ENCODE data around the gene THSD4.

THSD4 gene

GRCh38 chr15:71345186-71345585 is 229.9 kb downstream of the THSD4 start:
- no peak overlapping the region for H3K4me3 ChIP-seq (replicated peaks; ENCODE audit: low read depth, low read length)
- TF ChIP-seq CTCF (IDR thresholded peaks at IDR 0.05; ENCODE audit: low read length, missing control alignments) = no peak
- no peak for DNase-seq (ENCODE audit: low read depth)

- DNase-seq (ENCODE audit: low read depth) = no peak
- TF ChIP-seq CTCF (IDR thresholded peaks at IDR 0.05; ENCODE audit: low read length, missing control alignments) = no peak
- H3K4me3 ChIP-seq (replicated peaks; ENCODE audit: low read depth, low read length) = no peak overlapping the region
These were observed 231.2 kb downstream of the THSD4 start for GRCh38 chr15:71346464-71346863.

GRCh38 chr15:71348597-71348996 is 233.3 kb downstream of the THSD4 start:
- H3K4me3 ChIP-seq (replicated peaks; ENCODE audit: low read depth, low read length) = no peak overlapping the region
- TF ChIP-seq CTCF (IDR thresholded peaks at IDR 0.05; ENCODE audit: low read length, missing control alignments) = no peak
- no peak for DNase-seq (ENCODE audit: low read depth)

- TF ChIP-seq CTCF (IDR thresholded peaks at IDR 0.05; ENCODE audit: low read length, missing control alignments) = no peak
- no peak for DNase-seq (ENCODE audit: low read depth)
- no peak overlapping the region for H3K4me3 ChIP-seq (replicated peaks; ENCODE audit: low read depth, low read length)
These were observed 234.1 kb downstream of the THSD4 start for GRCh38 chr15:71349336-71349735.

- TF ChIP-seq CTCF (IDR thresholded peaks at IDR 0.05; ENCODE audit: low read length, missing control alignments) = no peak
- H3K4me3 ChIP-seq (replicated peaks; ENCODE audit: low read depth, low read length) = no peak overlapping the region
- DNase-seq (ENCODE audit: low read depth) = no peak
These were observed 234.7 kb downstream of the THSD4 start for GRCh38 chr15:71349736-71350526.

- no peak overlapping the region for H3K4me3 ChIP-seq (replicated peaks; ENCODE audit: low read depth, low read length)
- TF ChIP-seq CTCF (IDR thresholded peaks at IDR 0.05; ENCODE audit: low read length, missing control alignments) = no peak
- no peak for DNase-seq (ENCODE audit: low read depth)
These were observed 235.5 kb downstream of the THSD4 start for GRCh38 chr15:71350622-71351378.

All from fibroblast of pulmonary artery (primary cell).